ENCODE measurements around the gene PTGES2. TPM values are rescaled to one million over a fixed set of nuclear protein-coding genes. Genes with fewer than 3 reads are reported as not detected.

Gene PTGES2
- polyA plus RNA-seq, 1 donor from 2014 or later: 55.9 TPM

- no peaks in the 10 kb centered on the region for H3K9me2 ChIP-seq (ENCODE audit: insufficient read depth, low read length)
- no peak overlapping the region for H3K27ac ChIP-seq (ENCODE audit: low read length)
- H3F3A ChIP-seq (ENCODE audit: insufficient read depth, low read length, poor library complexity, severe bottlenecking): no peaks in the 10 kb centered on the region
- no peaks in the 10 kb centered on the region for H3K9me3 ChIP-seq (ENCODE audit: low read length)
- H3K4me3 ChIP-seq (ENCODE audit: low read length): no peak overlapping the region
- H3K79me2 ChIP-seq (replicated peaks; ENCODE audit: insufficient read depth, low read length): peaks cover 11% of the 10 kb centered on the region
- no peaks in the 10 kb centered on the region for H4K20me1 ChIP-seq (ENCODE audit: insufficient read depth)
- no peak overlapping the region for H3K4me2 ChIP-seq (ENCODE audit: low read length)
- H2AFZ ChIP-seq (ENCODE audit: low read depth, low read length): no peak overlapping the region
- H3K36me3 ChIP-seq (ENCODE audit: insufficient read depth, low read length): no peaks in the 10 kb centered on the region
- TF ChIP-seq MXI1 (conservative IDR thresholded peaks at IDR 0.05; ENCODE audit: poor library complexity, severe bottlenecking) (no peak), EZH2 (IDR thresholded peaks at IDR 0.05; ENCODE audit: borderline replicate concordance, insufficient read depth, low read length, poor library complexity, severe bottlenecking) (no peak), RAD21 (conservative IDR thresholded peaks at IDR 0.05) (no peak), EP300 (conservative IDR thresholded peaks at IDR 0.05; ENCODE audit: poor library complexity, severe bottlenecking) (no peak), TAF1 (IDR thresholded peaks at IDR 0.05; ENCODE audit: low read depth) (no peak), POLR2AphosphoS5 (IDR thresholded peaks at IDR 0.05) (no peak), REST (IDR thresholded peaks at IDR 0.05; ENCODE audit: borderline replicate concordance) (no peak), SMC3 (conservative IDR thresholded peaks at IDR 0.05; ENCODE audit: poor library complexity) (no peak)
- TF ChIP-seq, protein P1, sequence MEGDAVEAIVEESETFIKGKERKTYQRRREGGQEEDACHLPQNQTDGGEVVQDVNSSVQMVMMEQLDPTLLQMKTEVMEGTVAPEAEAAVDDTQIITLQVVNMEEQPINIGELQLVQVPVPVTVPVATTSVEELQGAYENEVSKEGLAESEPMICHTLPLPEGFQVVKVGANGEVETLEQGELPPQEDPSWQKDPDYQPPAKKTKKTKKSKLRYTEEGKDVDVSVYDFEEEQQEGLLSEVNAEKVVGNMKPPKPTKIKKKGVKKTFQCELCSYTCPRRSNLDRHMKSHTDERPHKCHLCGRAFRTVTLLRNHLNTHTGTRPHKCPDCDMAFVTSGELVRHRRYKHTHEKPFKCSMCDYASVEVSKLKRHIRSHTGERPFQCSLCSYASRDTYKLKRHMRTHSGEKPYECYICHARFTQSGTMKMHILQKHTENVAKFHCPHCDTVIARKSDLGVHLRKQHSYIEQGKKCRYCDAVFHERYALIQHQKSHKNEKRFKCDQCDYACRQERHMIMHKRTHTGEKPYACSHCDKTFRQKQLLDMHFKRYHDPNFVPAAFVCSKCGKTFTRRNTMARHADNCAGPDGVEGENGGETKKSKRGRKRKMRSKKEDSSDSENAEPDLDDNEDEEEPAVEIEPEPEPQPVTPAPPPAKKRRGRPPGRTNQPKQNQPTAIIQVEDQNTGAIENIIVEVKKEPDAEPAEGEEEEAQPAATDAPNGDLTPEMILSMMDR (IDR thresholded peaks at IDR 0.05; ENCODE audit: poor library complexity, severe bottlenecking): no peak
- H3K27me3 ChIP-seq (ENCODE audit: insufficient read depth, low read depth, low read length): no peaks in the 10 kb centered on the region
- H3K9ac ChIP-seq (ENCODE audit: low read length): no peak overlapping the region
Measured at GRCh38 chr9:128070874-128071273, 56.7 kb downstream of the PTGES2 start.

Other genes with a start within 250 kb of the PTGES2 start
- gene ST6GALNAC6, start 228.1 kb downstream of the PTGES2 start, polyA plus RNA-seq: 44.2 and 59.3 TPM in 2 replicates
- gene ST6GALNAC4, start 210.7 kb downstream of the PTGES2 start, polyA plus RNA-seq: 4.8 and 5.9 TPM in 2 replicates
- 3.4 and 5.2 TPM in 2 replicates for gene PIP5KL1, start 197.0 kb downstream of the PTGES2 start, polyA plus RNA-seq
- 30.5 and 44.9 TPM in 2 replicates for gene DPM2, start 189.9 kb downstream of the PTGES2 start, polyA plus RNA-seq
- gene EEIG1, start 146.7 kb downstream of the PTGES2 start, polyA plus RNA-seq: 6.7 and 18.5 TPM in 2 replicates
- gene NAIF1, start 60.4 kb downstream of the PTGES2 start, polyA plus RNA-seq: 9.9 and 10.2 TPM in 2 replicates
- gene SLC25A25, start 59.5 kb downstream of the PTGES2 start, polyA plus RNA-seq: 43.7 and 50.7 TPM in 2 replicates
- gene LCN2, start 21.7 kb upstream of the PTGES2 start, polyA plus RNA-seq: not detected in 2 replicates
- gene BBLN, start 32.5 kb upstream of the PTGES2 start, polyA plus RNA-seq: 270 and 330 TPM in 2 replicates
- gene CIZ1, start 63.8 kb upstream of the PTGES2 start, polyA plus RNA-seq: 25.6 and 27.8 TPM in 2 replicates
- gene DNM1, start 75.7 kb upstream of the PTGES2 start, polyA plus RNA-seq: 104 and 180 TPM in 2 replicates
- 44.3 and 46.3 TPM in 2 replicates for gene GOLGA2, start 148.3 kb upstream of the PTGES2 start, polyA plus RNA-seq
- gene SWI5, start 148.5 kb upstream of the PTGES2 start, polyA plus RNA-seq: 43.0 and 67.1 TPM in 2 replicates
- gene TRUB2, start 194.7 kb upstream of the PTGES2 start, polyA plus RNA-seq: 22.3 and 31.0 TPM in 2 replicates
- gene COQ4, start 195.1 kb upstream of the PTGES2 start, polyA plus RNA-seq: 94.5 and 108 TPM in 2 replicates
- 31.6 and 34.2 TPM in 2 replicates for gene SLC27A4, start 212.8 kb upstream of the PTGES2 start, polyA plus RNA-seq
- gene URM1, start 243.6 kb upstream of the PTGES2 start, polyA plus RNA-seq: 66.0 and 80.8 TPM in 2 replicates

Measured in neural cell (in vitro differentiated cells).